Caki2 (cell line): Measurements from ENCODE around the gene DDX39A. TPM values are rescaled to one million over a fixed set of nuclear protein-coding genes. Genes with fewer than 3 reads are reported as not detected.
A peak's percentile ranks its signal among the peaks of the same experiment; 100 is the strongest.
"Not testable (repeated sequence)": the region's sequence is repeated elsewhere in the genome, so short reads cannot be mapped to it uniquely, and the experiment has no call there.

Source experiments
- DNase-seq: peaks from one replicate; pipeline ENCODE4 v3.0.0-alpha.2; 2015; ENCODE audit warnings: low read depth
- in situ Hi-C: cut with HindIII; loops from 2 replicates; pipeline ENCODE4 v1.10.0; 2016; ENCODE audit warnings: low sequenced_read_pairs, low pct_unique_long_range_greater_than_20kb, mixed read lengths
- total RNA-seq: library from RNA; depleted of rRNA; stranded (reverse); fragments of >200 nt; shearing (Covaris generic); gene quantifications from 2 replicates; pipeline ENCODE4 v1.2.3, GENCODE V29; 2014; ENCODE audit warnings: low replicate concordance

Gene DDX39A
- total RNA-seq, 1 experiment from 2014 or later, result 194 TPM

DNA sequence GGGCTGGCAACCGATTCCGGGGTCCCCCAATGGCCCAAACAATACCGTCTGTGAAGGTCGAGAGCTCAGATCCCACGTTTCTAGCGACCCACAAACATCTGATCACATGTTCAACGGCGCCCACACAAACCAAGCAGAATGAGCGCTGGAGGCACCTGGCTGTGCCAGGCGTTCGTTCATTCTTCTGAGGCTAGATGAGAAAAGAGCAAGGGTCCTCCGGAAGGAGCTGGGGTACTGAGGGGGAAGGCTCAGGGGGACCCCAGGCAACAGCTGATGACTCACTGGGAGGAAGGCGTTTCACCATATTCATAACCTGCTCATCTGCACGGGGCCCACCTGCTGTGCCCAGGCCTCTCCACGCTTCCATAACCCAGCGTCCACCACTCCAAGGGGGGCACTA is 22.0 kb downstream of the DDX39A start:
- in situ Hi-C loops, DNase-seq: not testable (repeated sequence)

DNA sequence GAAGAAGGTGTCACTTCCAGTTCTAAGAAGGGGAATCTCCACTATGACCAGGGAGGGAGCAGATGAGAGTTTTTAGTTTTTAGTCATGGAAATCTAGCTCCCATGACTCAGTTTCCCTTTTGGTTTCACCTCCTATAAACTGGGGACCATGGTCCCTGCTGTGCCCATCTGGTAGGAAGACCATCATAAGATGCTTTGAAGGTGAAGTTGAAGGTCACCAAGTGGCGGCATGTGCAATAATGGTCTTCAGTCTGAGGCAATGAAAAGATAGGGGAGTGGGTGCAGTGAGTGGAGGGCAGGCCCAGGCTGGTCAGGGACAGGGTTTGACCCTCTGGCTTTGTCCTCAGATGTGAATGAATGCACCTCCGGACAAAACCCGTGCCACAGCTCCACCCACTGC is 22.4 kb downstream of the DDX39A start:
- DNase-seq, in situ Hi-C loops: not testable (repeated sequence)

DNA sequence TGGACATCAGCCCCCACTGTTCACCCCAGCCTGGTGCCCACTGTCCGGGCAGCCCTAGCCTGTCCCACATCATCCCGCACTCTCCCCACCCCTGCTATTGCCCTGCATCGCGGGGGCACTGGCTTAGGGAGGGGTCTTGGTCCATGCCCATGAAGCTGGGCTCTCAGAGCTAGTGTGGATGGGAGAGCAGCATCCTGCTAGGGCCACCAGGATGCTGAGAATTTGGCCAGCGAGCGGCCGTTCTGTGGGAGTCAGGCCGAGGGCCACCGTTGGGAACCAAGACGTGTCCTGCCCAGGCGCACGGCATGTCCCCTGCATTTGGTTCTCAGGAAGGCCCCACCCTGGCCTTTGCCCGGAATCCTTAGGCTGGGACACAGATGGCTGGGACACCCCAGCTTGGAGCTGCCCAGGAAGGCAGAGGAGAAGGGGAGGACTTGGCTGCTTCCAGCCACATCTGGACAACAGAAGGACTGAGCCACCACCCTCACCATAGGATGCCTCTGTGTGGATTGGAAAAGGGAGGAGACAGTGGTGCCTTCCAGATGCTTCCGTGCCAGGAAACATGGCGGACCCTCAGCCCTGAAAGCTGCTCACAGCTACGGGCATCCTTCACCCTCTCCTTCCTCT is 23.3 kb downstream of the DDX39A start:
- no peak for DNase-seq
- in situ Hi-C loops, result no loop called here

DNA sequence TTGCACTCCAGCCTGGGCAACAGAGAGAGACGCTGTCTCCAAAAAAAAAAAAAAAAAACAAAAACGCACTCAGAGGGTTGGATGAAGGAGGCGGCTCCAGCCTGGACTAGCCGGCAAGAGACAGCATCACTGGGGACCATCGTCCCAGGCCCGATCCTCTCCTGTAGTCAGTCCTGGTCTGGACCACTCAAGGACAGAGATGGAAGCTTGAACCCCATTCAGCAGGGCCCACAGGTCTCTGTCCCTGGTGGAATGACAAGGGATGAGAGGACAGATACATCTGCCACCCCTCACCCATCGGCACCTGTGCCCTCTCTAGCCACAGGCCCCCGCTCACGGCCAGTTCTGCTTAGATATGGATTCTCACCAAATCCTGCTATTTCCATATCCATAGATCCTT is 23.9 kb downstream of the DDX39A start:
- no peak for DNase-seq
- in situ Hi-C loops, result no loop called here

DNA sequence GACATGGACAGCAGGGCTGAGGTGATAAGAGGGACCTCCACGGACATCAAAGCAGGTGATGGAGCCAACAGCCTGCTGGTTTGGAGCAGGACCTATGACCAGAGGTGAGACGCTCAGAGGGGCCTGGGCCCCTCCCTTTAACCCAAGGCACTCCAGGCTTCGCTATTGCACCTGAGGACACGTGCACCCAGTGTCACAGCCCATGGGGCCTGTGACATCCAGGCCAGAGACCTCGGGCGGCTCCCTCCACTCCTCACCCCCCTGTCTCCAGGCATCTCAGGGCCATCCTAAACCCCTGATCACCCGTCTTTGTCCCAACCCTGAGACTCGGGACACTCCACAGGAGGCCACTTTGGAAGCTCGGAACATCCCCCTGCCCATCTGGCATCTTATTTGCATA is 25.0 kb downstream of the DDX39A start:
- in situ Hi-C loops, result no loop called here
- DNase-seq, result no peak

DNA sequence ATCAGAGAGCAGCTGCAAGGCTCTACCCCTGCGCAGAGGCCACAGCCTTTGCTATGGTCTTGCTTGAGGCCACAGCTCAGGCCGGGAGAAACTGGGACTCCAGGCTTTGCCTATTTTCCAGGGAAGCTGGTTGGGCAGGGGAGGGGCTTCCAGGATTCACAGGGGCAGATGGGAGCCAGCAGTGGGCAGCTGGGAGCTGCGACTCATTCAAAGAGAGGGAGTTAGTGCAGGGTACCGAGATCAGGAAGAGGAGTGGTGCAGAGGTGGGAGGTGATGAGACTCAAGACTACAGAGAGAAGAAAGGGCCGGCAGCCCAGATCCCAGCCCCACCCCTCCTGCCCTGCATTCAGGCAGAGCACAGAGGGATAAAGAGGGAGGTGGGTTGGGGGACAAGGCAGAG is 25.8 kb downstream of the DDX39A start:
- no peak for DNase-seq
- in situ Hi-C loops, result no loop called here

DNA sequence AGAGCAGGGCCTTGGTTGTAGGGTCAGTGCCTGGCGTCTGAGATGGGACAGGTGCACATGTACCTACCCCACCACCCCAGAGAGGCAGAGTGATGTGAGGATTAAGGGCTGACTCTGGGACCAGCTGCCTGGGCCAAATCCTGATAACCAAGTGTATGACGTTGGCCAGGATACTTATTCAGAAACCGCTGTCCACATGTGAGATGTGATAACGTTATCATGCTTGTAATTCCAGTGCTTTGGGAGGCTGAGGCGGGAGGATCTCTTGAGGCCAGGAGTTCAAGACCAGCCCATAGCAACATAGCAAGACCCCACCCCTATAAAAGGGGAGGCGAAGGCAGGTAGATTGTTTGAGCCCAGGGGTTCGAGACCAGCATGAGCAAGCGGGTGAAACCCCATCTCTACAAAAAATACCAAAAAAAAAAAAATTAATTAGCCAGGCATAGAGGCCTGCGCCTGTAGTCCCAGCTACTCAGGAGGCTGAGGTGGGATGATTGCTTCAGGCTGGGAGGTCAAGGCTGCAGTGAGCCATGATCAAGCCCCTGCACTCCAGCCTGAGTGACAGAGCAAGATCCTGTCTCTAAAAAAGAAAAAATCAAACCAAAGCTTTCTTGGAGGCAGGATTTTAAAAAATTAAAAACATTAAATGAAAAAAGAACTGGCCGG is 27.9 kb downstream of the DDX39A start:
- no peak for DNase-seq
- in situ Hi-C loops, result no loop called here

DNA sequence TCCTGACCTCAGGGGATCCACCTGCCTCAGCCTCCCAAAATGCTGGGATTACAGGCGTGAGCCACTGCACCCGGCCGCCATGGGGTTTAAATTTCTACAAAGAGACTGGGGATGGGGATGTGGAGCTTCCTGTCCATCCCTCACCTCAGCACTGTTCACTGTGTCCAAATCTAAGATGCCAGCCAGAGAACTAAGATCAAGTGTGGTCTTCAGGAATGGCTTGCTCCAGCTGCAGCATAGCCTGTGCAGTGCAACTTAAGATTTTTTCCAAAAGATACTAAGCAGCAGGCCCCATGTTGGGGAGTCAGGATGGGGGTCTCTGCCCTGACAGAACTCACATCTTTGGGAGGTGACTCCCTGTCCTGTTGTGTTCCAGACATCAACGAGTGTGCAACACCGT is 28.6 kb downstream of the DDX39A start:
- in situ Hi-C loops, result no loop called here
- DNase-seq, result no peak

DNA sequence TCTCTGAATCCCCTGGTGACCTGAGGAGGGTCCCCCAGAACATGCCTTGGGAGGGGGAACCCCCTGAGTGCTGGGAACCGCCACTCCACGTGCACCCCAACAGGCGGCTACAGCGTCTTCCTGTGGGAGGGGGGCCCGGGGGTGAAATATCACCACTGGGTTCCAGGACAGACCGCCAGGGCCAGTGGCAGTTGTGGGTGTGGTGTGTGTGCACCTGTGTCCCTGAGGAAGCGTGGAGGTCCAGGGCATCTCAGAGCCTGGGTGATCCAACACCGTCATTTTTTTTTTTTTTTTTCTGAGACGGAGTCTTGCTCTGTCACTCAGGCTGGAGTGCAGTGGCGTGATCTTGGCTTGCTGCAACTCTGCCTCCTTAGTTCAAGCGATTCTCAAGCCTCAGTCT is 33.6 kb downstream of the DDX39A start:
- in situ Hi-C loops, result no loop called here
- DNase-seq, result no peak

DNA sequence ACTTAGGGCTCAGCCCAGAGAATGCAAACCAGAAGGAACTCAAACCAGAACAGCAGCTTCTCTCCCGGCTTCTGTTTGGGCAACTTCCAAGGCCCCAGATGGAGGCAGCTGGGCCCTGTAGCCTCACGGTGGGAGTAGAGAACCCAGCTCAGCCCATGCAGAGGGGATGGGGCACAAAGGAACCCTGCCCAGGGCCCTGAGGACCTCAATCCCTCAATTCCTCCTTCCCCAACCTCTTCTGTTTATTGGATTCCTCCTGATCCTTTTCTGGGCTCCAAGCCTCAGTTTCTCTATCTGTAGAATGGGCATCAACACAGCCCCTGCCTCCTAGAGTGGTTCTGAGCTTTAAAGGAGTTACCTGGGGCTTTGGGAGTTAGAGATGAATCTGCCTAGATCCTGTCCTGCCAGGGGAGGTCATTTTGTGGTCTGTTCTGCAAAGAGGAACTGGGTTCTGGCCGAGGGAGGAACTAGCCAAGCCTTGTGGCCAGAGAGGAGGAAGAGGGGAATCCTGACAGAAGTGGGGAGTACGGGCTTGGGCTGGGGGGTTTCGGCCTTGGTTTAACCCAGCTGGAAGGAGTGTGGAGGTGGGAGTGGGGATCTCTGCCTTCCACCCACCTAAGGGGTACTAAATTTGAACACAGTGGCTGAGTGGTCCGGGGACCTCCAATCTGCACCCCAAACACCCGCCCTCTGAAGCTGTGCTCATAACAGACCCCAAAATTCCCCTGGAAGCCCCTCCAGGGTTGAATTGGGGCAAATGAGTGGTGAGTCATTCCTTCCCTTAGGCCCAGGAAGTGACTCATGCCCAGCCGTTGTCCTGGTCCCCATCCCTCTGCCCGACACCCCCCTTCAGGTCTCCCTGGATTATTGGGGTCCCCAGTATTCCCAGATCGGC is 35.2 kb downstream of the DDX39A start:
- DNase-seq, result no peak
- in situ Hi-C loops, result no loop called here

DNA sequence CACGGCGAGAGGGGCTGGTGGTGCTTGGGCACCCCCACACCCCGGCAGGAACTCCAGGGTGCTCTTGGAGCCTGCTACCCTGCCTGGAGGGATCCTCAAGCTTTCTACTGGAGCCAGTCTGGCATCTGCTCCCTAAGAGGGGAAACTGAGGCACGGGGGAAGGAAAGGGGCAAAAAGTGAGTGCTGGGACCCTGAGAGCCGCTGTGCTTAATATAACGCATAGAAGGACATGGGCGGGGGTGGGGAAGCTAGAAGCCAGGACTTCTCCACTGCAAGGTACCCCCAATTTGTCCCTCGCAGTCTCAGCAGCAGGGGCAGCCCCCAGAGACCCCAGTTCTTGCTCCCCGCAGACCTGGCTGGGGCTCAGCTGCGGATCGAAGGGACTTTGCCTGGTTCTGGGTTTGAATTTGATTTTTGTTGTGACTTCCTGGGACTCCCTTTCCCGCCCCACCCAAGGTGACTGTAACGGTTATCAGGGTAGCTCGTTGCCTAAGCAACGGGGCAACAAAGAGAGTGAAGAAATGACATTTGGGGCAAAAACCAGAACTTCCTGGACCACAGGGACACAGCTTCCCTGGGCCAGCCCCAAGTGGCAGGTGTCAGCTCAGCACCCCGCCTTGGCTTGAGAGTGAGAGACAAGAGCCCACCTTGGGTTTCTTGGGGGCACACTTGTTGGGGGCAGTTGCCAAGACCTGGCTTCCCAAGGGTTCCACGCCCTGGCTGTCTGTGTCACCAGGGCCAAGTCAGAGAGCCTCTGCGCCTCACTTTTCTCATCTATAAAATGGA is 37.3 kb downstream of the DDX39A start:
- DNase-seq, result peak; percentile 84
- in situ Hi-C loops, result no loop called here

DNA sequence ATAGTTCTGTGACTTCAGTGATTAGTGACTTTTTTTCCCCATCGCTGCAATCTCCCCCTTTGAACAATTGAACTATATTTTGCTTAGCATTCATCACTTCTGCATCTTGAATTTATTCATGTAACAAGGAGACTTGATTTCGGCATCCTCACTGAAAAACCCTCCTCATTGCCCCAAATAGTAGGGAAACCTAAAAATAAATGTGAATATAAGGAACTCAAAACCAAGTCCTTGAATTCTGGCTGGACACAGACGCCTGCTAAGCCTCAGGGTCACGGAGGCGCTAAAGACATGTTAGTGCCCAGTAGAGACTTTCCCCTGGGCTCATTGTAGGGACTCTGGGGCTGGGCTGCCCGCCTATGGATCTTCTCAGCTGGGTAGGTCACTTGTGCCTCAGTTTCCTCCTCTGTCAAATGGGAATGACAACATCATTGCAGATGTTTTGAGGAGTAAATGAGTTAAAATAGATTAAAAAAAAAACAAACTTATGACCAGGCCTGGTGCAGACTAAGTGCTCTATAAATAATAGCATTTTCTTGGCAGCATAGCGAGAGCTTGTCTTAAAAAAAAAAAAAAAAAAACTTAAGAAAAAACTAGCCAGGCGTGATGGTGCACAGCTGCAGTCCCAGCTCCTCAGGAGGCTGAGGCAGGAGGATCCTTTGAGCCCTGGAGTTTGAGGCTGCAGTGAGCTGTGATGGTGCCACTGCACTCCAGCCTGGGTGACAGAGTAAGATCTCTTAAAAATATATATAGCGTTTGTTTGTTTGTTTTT is 39.7 kb downstream of the DDX39A start:
- DNase-seq, result no peak
- in situ Hi-C loops, result no loop called here

DNA sequence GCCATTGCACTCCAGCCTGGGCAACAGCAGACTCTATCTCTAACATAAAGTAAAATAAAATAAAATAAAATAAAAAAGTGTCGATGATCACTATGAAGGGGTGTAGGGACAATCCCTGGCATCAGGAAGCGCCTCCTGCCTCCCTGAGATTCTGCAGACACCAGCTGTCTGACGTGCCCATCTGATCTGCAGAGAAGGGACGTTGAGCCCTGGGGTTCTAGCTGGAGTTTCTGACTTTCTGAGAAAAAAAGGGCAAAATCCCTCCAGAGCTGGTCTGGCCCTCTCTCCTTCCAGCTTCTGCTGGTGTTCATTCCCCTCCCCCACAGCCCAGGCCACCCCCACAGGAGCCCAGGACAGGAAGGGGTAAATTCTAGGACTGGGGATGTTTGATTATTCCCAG is 40.3 kb downstream of the DDX39A start:
- in situ Hi-C loops, result no loop called here
- DNase-seq, result no peak

DNA sequence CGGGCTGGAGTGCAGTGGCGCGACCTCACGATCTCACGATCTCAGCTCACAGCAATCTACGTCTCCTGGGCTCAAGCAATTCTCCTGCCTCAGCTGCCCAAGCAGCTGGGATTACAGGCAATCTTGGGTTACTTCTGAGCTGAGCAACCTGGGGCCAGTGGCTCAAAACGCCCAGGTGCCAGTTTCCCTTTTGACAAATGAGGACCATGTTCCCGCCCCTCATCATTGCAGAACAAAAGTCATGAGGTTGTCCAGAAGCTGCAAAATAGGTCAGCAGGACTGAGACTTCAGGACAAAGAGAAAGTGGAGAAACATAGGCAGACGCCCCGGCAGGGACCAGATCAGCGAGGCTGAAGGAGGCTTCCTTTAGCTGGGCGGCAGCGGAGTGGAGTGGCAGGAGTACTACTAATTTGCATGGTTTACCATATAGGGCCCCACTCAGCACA is 41.2 kb downstream of the DDX39A start:
- in situ Hi-C loops, result no loop called here
- no peak for DNase-seq

DNA sequence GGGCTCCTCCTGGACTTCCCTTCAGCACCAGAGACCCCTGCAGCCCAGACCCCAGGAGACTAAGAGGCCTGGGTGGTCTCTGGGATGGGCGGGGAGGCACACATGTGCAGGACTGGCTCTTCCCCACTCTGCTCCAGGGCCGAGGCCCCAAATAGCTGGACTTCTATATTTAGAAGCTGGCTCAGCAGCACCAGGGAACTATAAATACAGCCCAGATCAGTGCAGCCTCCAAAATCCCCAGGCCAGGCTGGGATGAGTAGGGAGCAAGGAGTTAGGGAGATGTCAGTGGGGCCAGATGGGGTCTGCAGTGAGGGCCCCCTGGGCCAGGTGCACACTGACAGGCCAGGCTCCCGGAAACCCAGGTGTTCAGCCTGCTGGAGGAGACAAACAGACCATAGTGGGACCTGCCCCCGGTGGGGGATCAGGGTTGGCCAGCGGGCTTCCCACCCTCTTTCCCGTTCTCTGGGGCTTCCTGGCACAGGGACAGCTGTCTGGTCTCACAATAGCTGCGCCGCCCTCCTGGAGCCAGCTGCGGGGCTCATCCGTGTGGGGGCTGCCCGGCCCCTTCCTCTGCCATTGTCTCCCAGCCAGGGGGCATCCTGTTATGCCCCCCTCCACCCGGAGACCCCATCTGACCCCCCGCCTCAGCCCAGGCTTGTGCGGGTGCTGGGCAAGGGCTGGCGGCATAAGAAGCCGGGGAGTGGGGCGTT is 43.4 kb downstream of the DDX39A start:
- in situ Hi-C loops, result no loop called here
- DNase-seq, result no peak

DNA sequence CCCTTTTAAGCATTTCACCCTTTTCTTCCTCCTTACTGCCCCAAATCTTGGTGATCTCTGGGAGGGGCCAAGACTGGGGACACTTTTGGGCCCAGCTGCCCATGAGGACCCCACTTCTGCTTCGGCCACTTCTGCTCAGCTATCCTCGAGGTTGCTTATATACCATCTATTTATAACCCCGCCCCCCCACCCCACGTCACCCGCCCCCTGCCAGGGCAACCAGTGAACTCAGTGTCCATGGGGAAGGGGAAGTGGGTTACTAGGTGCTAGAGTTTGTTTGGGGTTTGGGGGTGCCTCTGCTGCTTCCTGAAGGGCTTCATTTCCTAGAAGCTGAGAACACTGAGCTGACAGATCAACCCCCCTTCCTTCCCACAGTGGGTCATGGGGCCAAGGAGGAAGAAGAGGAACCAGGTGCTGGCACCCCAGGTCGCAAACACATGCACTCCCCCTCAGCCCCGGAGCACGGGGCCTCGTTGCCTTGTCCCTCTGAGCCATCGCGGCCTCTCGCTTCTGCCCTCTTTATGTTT is 44.0 kb downstream of the DDX39A start:
- no peak for DNase-seq
- in situ Hi-C loops, result no loop called here

DNA sequence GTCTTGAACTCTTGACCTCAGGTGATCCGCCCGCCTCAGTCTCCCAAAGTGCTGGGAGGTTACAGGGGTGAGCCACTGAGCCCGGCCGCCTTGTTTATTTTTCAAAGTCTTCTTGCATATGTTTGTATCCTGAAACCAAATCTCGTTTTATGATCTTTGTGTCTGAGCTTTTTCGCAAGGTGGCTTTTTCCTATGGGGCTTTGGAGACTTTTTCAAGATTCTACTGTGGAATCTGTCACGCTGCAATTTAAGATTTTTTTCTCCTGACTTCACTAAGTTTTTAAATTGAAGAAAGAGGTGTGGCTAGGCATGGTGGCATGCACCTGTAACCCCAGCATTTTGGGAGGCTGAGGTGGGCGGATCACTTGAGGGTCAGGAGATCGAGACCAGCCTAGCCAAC is 44.8 kb downstream of the DDX39A start:
- in situ Hi-C loops, DNase-seq: not testable (repeated sequence)
